Measurements from ENCODE around the gene NUCB1. TPM values are rescaled to one million over a fixed set of nuclear protein-coding genes. Genes with fewer than 3 reads are reported as not detected.

NUCB1 gene
- total and polyA plus RNA-seq, 9 of the 15 experiments (the other 6 are each of a cell fraction or from before 2014, with no cell fraction given), result 3.1 to 153 (median 71.7) TPM

DNA sequence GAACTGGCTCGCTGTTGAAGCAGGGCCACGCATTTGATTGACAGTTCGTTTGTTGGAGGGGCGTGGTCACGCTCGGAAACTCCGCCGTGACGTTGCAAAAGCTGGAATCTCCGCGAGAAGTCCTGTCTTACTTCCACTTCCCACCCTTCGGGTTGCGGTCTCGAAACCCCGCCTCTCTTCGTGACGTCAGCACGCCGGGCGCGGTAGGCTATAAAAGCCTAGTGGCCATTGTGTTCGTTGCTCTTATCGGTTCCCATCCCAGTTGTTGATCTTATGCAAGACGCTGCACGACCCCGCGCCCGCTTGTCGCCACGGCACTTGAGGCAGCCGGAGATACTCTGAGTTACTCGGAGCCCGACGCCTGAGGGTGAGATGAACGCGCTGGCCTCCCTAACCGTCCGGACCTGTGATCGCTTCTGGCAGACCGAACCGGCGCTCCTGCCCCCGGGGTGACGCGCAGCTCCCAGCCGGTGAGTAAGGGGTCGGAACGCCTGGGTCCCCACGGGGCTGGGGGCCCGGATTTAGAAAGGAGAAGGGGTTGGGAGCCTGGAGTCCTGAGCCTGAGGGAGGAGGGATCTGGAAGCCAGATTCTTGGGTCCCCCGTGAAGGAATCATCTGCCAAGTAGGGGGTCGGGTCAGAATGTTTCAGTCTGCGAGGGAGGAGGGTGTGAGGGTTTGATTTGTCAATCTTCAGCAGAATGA is 27.8 kb upstream of the NUCB1 start, which contains the start of gene PPP1R15A (continued):
- TF ChIP-seq, protein P1, sequence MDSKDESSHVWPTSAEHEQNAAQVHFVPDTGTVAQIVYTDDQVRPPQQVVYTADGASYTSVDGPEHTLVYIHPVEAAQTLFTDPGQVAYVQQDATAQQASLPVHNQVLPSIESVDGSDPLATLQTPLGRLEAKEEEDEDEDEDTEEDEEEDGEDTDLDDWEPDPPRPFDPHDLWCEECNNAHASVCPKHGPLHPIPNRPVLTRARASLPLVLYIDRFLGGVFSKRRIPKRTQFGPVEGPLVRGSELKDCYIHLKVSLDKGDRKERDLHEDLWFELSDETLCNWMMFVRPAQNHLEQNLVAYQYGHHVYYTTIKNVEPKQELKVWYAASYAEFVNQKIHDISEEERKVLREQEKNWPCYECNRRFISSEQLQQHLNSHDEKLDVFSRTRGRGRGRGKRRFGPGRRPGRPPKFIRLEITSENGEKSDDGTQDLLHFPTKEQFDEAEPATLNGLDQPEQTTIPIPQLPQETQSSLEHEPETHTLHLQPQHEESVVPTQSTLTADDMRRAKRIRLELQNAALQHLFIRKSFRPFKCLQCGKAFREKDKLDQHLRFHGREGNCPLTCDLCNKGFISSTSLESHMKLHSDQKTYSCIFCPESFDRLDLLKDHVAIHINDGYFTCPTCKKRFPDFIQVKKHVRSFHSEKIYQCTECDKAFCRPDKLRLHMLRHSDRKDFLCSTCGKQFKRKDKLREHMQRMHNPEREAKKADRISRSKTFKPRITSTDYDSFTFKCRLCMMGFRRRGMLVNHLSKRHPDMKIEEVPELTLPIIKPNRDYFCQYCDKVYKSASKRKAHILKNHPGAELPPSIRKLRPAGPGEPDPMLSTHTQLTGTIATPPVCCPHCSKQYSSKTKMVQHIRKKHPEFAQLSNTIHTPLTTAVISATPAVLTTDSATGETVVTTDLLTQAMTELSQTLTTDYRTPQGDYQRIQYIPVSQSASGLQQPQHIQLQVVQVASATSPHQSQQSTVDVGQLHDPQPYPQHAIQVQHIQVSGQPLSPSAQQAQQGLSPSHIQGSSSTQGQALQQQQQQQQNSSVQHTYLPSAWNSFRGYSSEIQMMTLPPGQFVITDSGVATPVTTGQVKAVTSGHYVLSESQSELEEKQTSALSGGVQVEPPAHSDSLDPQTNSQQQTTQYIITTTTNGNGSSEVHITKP (IDR thresholded peaks at IDR 0.05; ENCODE audit: partially characterized antibody), result no peak
- TF ChIP-seq, protein P2, sequence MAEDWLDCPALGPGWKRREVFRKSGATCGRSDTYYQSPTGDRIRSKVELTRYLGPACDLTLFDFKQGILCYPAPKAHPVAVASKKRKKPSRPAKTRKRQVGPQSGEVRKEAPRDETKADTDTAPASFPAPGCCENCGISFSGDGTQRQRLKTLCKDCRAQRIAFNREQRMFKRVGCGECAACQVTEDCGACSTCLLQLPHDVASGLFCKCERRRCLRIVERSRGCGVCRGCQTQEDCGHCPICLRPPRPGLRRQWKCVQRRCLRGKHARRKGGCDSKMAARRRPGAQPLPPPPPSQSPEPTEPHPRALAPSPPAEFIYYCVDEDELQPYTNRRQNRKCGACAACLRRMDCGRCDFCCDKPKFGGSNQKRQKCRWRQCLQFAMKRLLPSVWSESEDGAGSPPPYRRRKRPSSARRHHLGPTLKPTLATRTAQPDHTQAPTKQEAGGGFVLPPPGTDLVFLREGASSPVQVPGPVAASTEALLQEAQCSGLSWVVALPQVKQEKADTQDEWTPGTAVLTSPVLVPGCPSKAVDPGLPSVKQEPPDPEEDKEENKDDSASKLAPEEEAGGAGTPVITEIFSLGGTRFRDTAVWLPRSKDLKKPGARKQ (CRISPR knock-in tag; IDR thresholded peaks at IDR 0.05), result no peak
- TF ChIP-seq ZZZ3 (IDR thresholded peaks at IDR 0.05), result no peak
- TF ChIP-seq MBD2 (IDR thresholded peaks at IDR 0.05; ENCODE audit: borderline replicate concordance, low read depth), result peak; percentile 94
- TF ChIP-seq SMAD3 (CRISPR knock-in tag; conservative IDR thresholded peaks at IDR 0.05), result no peak
- peak; percentile 94 for TF ChIP-seq PHF8 (IDR thresholded peaks at IDR 0.05; ENCODE audit: borderline replicate concordance, low read length)
- TF ChIP-seq CREM (IDR thresholded peaks at IDR 0.05; ENCODE audit: low read depth), result peak; percentile 96
- TF ChIP-seq, protein P3, sequence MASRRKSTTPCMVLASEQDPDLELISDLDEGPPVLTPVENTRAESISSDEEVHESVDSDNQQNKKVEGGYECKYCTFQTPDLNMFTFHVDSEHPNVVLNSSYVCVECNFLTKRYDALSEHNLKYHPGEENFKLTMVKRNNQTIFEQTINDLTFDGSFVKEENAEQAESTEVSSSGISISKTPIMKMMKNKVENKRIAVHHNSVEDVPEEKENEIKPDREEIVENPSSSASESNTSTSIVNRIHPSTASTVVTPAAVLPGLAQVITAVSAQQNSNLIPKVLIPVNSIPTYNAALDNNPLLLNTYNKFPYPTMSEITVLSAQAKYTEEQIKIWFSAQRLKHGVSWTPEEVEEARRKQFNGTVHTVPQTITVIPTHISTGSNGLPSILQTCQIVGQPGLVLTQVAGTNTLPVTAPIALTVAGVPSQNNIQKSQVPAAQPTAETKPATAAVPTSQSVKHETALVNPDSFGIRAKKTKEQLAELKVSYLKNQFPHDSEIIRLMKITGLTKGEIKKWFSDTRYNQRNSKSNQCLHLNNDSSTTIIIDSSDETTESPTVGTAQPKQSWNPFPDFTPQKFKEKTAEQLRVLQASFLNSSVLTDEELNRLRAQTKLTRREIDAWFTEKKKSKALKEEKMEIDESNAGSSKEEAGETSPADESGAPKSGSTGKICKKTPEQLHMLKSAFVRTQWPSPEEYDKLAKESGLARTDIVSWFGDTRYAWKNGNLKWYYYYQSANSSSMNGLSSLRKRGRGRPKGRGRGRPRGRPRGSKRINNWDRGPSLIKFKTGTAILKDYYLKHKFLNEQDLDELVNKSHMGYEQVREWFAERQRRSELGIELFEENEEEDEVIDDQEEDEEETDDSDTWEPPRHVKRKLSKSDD (conservative IDR thresholded peaks at IDR 0.05; ENCODE audit: low read length), result no peak
- peak; percentile 54; the same call in 1 of the 2 replicates for TF ChIP-seq NR2C2 (CRISPR knock-in tag; IDR thresholded peaks at IDR 0.05)
- peak; percentile 39 for TF ChIP-seq NR2C2 (tag; IDR thresholded peaks at IDR 0.05)
- TF ChIP-seq ZBTB43 (CRISPR knock-in tag; IDR thresholded peaks at IDR 0.05), result peak; percentile 93
- TF ChIP-seq SREBF1 (IDR thresholded peaks at IDR 0.05; ENCODE audit: borderline replicate concordance, low read depth, low read length), result 0 out of 2 replicates have a peak, but pooled peaks have one; percentile 35
- peak; percentile 73; the same call in 1 of the 2 replicates for TF ChIP-seq ATF1 (CRISPR knock-in tag; IDR thresholded peaks at IDR 0.05)
- TF ChIP-seq ATF1 (tag; IDR thresholded peaks at IDR 0.05), result peak; percentile 100
- TF ChIP-seq ZNF263 (CRISPR knock-in tag; IDR thresholded peaks at IDR 0.05; ENCODE audit: borderline replicate concordance), result no peak; the same call in none of the 2 replicates
